Measurements from ENCODE around the gene FCSK. TPM values are rescaled to one million over a fixed set of nuclear protein-coding genes. Genes with fewer than 3 reads are reported as not detected.
"Not testable (repeated sequence)": the region's sequence is repeated elsewhere in the genome, so short reads cannot be mapped to it uniquely, and the experiment has no call there.

Gene FCSK
- total and polyA plus RNA-seq, 8 donors, result 11.0 to 20.7 (median 15.3) TPM

DNA sequence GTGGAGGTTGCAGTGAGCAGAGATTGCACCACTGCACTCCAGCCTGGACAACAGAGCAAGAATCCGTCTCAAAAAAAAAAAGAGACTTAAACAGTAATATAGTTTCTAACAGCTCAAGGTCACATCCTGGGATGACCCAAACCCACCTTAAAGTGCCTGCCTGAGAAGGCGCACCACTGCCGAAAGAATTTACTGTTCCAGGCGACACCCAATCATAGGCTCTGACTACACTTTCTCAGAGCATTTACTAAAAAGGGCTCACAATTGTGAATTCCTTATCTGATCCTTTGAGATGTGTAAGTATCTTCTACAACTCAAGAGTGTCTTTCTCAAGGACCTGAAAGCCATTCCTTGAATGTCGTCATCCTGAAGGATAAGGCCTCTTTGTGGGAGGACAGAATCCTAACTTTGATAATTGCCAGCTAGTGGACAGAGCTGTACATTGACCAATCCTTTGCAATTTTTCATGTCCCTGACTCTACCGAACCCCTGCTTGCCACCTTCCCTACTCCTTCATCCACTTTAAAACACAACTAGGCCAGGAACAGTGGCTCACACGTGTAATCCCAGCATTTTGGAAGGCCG, 12.9 kb upstream of the FCSK start:
- intact Hi-C loops (cut with DNase I), result no loop called here
- Histone ChIP-seq H3K27me3 (no peaks in the 10 kb centered on the region), H3K4me3 (no peak overlapping the region), H3K36me3 (no peaks in the 10 kb centered on the region), H3K4me1 (peaks cover 12 to 26% of the 10 kb centered on the region in 2 donors), H3K9me3 (no peaks in the 10 kb centered on the region), H3K27ac (no peak overlapping the region)
- ATAC-seq, result no peak
- TF ChIP-seq, protein P1, sequence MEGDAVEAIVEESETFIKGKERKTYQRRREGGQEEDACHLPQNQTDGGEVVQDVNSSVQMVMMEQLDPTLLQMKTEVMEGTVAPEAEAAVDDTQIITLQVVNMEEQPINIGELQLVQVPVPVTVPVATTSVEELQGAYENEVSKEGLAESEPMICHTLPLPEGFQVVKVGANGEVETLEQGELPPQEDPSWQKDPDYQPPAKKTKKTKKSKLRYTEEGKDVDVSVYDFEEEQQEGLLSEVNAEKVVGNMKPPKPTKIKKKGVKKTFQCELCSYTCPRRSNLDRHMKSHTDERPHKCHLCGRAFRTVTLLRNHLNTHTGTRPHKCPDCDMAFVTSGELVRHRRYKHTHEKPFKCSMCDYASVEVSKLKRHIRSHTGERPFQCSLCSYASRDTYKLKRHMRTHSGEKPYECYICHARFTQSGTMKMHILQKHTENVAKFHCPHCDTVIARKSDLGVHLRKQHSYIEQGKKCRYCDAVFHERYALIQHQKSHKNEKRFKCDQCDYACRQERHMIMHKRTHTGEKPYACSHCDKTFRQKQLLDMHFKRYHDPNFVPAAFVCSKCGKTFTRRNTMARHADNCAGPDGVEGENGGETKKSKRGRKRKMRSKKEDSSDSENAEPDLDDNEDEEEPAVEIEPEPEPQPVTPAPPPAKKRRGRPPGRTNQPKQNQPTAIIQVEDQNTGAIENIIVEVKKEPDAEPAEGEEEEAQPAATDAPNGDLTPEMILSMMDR (IDR thresholded peaks at IDR 0.05), result no peak
- no peak for DNase-seq

DNA sequence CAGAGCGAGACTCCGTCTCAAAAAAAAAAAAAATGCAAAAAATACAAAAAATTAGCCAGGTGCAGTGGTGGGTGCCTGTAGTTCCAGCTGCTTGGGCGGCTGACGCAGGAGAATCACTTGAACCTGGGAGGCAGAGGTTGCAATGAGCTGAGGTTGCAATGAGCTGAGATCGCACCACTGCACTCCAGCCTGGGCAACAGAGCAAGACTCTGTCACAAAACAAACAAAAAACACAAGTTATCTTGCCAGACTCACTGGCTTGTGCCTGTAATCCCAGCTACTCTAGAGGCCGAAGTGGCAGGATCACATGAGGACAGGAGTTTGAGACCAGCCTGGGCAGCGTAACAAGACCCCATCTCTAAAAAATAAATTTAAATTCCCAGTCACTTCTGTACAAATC, 12.1 kb upstream of the FCSK start:
- H3K4me1 ChIP-seq, result peaks cover 5 to 18% of the 10 kb centered on the region in 2 donors
- H3K4me3 ChIP-seq, result no peak overlapping the region
- ATAC-seq (no peak), DNase-seq (no peak)
- no peaks in the 10 kb centered on the region for H3K27me3 ChIP-seq
- no peaks in the 10 kb centered on the region for H3K9me3 ChIP-seq
- intact Hi-C loops (cut with DNase I), result no loop called here
- H3K27ac ChIP-seq, result no peak overlapping the region
- H3K36me3 ChIP-seq, result no peaks in the 10 kb centered on the region
- TF ChIP-seq, protein P1 (IDR thresholded peaks at IDR 0.05), result no peak

DNA sequence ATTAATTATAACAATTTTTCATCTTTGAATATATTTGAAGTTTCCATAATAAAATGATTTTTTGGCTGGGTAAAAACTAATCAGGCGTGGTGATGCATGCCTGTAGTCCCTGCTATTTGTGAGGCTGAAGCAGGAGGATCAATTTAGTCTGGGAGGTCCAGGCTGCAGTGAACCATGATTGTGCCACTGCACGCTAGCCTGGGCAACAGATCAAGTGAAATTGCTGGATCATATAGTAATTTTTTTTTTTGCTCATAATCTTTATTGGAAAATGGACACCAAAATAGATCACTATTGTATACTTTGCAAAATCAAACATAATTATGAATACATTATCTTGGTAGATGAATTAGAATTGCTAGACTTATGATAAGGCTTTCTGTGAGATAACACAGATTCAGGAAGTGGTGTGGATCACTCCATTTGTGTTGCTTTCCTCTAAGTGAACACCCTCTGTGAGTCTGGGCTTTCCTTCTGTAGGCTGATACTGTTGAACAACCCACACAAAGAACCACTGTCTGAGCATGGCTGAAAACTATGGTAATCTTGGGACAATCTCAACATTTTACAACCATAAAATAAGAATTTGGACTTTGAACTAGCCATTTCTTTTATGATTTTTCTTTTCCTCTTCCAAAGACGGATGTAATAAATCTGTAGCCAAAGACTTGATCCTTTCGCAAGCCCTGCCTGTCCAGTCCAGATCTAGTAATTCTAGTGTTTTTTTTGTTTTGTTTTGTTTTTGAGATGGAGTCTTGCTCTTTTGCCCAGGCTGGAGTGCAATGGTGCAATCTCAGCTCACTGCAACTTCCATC, 9.9 kb upstream of the FCSK start:
- H3K4me3 ChIP-seq, result no peak overlapping the region
- H3K27ac ChIP-seq, result no peak overlapping the region
- no peak for ATAC-seq
- TF ChIP-seq, protein P1 (IDR thresholded peaks at IDR 0.05), result no peak
- no peaks in the 10 kb centered on the region for H3K27me3 ChIP-seq
- H3K9me3 ChIP-seq, result no peaks in the 10 kb centered on the region
- intact Hi-C loops (cut with DNase I), result no loop called here
- no peaks in the 10 kb centered on the region for H3K36me3 ChIP-seq
- DNase-seq, result no peak
- H3K4me1 ChIP-seq, result peaks cover 5 to 7% of the 10 kb centered on the region in 2 donors

DNA sequence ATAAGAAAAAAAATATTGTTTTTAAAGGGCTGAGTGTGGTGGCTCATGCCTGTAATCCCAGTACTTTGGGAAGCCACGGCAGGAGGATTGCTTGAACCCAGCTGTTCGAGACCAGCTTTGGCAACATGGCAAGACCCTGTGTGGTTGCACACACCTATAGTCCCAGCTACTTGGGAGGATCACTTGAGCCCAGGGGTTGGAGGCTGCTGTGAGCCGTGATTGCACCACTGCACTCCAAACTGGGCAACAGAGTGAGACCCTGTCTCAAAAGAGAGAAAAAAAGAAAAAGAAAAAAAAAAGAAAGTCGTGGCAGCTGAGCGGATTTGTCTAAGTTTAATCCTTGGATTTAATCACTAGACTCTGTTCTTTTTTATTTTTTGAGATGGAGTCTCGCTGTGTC, 6.3 kb upstream of the FCSK start:
- Histone ChIP-seq H3K27me3 (peaks cover 0 to 10% of the 10 kb centered on the region in 2 donors), H3K4me1 (no peaks in the 10 kb centered on the region), H3K9me3 (no peaks in the 10 kb centered on the region), H3K4me3 (no peak overlapping the region), H3K36me3 (no peaks in the 10 kb centered on the region), H3K27ac (no peak overlapping the region)
- DNase-seq, result no peak
- TF ChIP-seq, protein P1 (IDR thresholded peaks at IDR 0.05), result no peak
- ATAC-seq, result no peak
- intact Hi-C loops (cut with DNase I), result no loop called here

DNA sequence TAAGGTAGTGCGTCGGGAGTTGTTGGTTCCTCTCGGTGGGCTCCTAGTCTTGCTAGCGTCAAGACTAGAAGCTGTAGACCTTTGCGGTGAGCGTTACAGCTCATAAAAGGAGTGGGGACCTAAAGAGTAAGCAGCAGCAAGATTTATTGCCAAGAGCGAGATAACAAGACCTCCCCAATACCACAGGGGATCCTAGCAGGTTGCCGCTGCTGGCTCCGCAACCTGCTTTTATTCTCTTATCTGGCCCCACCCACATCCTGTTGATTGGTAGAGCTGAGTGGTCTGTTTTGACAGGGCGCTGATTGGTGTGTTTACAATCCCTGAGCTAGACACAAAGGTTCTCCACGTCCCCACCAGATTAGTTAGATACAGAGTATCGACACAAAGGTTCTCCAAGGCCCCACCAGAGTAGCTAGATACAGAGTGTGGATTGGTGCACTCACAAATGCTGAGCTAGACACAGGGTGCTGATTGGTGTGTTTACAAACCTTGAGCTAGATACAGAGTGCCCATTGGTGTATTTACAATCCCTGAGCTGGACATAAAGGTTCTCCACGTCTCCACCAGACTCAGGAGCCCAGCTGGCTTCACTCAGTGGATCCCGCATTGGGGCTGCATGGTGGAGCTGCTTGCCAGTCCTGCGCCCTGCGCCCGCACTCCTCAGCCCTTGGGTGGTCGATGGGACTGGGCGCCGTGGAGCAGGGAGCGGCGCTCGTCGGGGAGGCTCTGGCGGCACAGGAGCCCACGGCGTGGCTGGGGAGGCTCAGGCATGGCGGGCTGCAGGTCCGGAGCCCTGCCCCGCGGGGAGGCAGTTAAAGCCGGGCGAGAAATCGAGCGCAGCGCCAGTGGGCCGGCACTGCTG, 4.0 kb upstream of the FCSK start:
- intact Hi-C loops (cut with DNase I); ATAC-seq; H3K27ac ChIP-seq; H3K4me1 ChIP-seq; H3K36me3 ChIP-seq; H3K9me3 ChIP-seq: not testable (repeated sequence)
- peak in 1 of 4 donors; percentile 73 for DNase-seq
- Histone ChIP-seq H3K27me3 (peaks cover 0 to 10% of the 10 kb centered on the region in 2 donors), H3K4me3 (peak overlapping the region in 1 of 2 donors; percentile 6)

DNA sequence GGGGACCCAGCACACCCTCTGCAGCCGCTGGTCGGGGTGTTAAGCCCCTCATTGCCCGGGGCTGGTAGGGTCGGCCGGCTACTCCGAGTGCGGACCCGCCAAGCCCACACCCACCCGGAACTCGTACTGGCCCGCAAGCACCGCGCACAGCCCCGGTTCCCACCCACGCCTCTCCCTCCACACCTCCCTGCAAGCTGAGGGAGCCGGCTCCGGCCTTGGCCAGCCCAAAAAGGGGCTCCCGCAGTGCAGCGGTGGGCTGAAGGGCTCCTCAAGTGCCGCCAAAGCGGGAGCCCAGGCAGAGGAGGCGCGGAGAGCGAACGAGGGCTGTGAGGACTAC, 3.4 kb upstream of the FCSK start:
- ATAC-seq; intact Hi-C loops (cut with DNase I); H3K27ac ChIP-seq; H3K36me3 ChIP-seq; H3K9me3 ChIP-seq: not testable (repeated sequence)
- peak in 1 of 4 donors; percentile 74 for DNase-seq
- H3K27me3 ChIP-seq, result peaks cover 0 to 10% of the 10 kb centered on the region in 2 donors
- H3K4me3 ChIP-seq, result peak overlapping the region in 1 of 2 donors; percentile 6
- H3K4me1 ChIP-seq, result peaks cover 5 to 12% of the 10 kb centered on the region in 2 donors
